ENCODE results near the gene ABCA10. TPM values are rescaled to one million over a fixed set of nuclear protein-coding genes. Genes with fewer than 3 reads are reported as not detected.

The ABCA10 gene
- total and polyA plus RNA-seq, 5 donors from 2014 or later, result 0.07 to 2.4 (median 0.11) TPM; not detected in 2

DNA sequence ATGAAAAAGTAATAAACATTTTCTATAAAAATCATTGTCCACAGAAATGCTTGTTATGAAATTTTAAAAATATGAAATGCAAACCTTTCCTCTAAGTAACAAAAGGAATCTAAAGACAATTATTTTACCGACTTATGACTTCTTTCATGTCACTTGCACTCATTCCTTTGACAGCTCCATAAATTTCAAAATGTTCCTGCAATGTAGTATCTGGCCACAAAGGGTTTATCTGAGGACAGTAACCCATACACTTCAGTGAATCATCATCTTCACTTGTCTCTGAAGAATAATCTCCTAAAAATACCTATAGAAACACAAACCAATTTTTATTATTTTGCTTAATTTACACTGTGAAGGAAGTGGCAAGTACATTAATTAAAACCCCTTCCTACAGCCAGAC, 25.6 kb upstream of the ABCA10 start:
- H3K9me3 ChIP-seq (ENCODE audit: control insufficient read depth in 2 of 2, low read length in 2 of 2), result no peaks in the 10 kb centered on the region
- peaks cover 24% of the 10 kb centered on the region for H3K36me3 ChIP-seq (ENCODE audit: control insufficient read depth, insufficient read depth, low read length)
- Mint-ChIP-seq H3K27me3 (no peaks in the 10 kb centered on the region), H3K27ac (no peak overlapping the region), H3K4me3 (no peak overlapping the region), H3K4me1 (no peaks in the 10 kb centered on the region), H3K9me3 (no peaks in the 10 kb centered on the region), H3K36me3 (peaks cover 22% of the 10 kb centered on the region)
- ATAC-seq (ENCODE audit: low read depth in 2 of 2) (no peak), DNase-seq (no peak)
- no peak overlapping the region for H3K4me3 ChIP-seq (ENCODE audit: low read depth, low read length)
- H3K27me3 ChIP-seq (ENCODE audit: control insufficient read depth, insufficient read depth, low read length), result no peaks in the 10 kb centered on the region
- no peak overlapping the region for H3K27ac ChIP-seq (ENCODE audit: insufficient read depth, low read length, poor library complexity, severe bottlenecking)
- H3K4me1 ChIP-seq (ENCODE audit: control insufficient read depth, insufficient read depth, low read length, poor library complexity, severe bottlenecking), result no peaks in the 10 kb centered on the region

DNA sequence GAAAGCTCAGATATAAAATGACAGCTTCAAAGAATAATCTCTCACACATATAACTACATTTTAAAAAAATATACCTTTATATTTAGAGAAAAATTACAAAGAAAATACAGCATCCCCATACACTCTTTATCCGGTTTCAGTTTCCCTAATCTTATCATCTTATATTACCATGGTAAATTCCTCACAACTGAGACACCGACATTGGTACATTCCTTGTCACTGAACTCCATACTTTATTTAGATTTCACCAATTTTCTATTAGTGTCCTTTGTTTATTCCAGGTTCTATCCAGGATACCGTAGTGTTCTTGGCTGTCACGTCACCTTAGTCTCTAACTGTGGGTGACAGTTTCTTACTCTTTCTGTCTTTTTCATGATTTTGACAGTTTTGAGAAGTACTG, 22.0 kb upstream of the ABCA10 start:
- ATAC-seq (ENCODE audit: low read depth in 2 of 2), result no peak
- Mint-ChIP-seq H3K27me3 (no peaks in the 10 kb centered on the region), H3K27ac (peak overlapping the region in 1 of 3 donors; percentile 48), H3K4me1 (peaks cover 0 to 5% (median 0%) of the 10 kb centered on the region in 4 donors), H3K9me3 (no peaks in the 10 kb centered on the region), H3K36me3 (peaks cover 27% of the 10 kb centered on the region), H3K4me3 (no peak overlapping the region)
- H3K4me1 ChIP-seq (ENCODE audit: control insufficient read depth, insufficient read depth, low read length, poor library complexity, severe bottlenecking), result no peaks in the 10 kb centered on the region
- no peak overlapping the region for H3K27ac ChIP-seq (ENCODE audit: insufficient read depth, low read length, poor library complexity, severe bottlenecking)
- no peaks in the 10 kb centered on the region for H3K27me3 ChIP-seq (ENCODE audit: control insufficient read depth, insufficient read depth, low read length)
- no peak for DNase-seq
- H3K4me3 ChIP-seq (ENCODE audit: low read depth, low read length), result no peak overlapping the region
- no peaks in the 10 kb centered on the region for H3K9me3 ChIP-seq (ENCODE audit: control insufficient read depth in 2 of 2, low read length in 2 of 2)
- H3K36me3 ChIP-seq (ENCODE audit: control insufficient read depth, insufficient read depth, low read length), result peaks cover 25% of the 10 kb centered on the region

DNA sequence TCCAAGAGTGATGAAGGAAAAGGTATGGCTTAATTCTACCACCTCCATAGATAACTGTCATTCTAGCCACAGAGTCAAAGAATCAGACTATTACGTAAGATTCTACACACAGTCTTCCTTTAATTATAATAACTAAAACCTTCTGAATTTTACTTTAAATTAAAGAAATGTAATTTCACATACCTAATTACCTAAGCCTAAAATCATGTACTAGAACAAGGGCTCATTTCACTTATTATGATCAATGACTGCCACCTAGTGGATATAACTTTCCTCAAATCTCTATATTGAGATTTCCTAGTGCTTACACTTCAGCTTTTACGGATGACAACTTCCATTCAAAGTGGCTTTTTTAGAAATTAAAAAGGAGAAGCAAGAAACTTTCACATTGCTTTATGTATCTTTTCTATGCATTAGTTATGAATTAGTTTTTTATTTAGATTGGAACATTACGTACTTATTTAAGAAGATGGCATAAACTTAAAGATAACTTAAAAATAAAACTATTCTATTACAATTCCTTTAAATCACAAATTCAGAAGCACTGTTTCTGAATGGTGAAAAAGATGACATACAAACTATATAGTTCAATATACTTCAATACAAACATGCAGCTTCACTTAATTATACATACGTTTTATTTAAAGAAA, 18.2 kb upstream of the ABCA10 start:
- no peak overlapping the region for H3K4me3 ChIP-seq (ENCODE audit: low read depth, low read length)
- H3K4me1 ChIP-seq (ENCODE audit: control insufficient read depth, insufficient read depth, low read length, poor library complexity, severe bottlenecking), result no peaks in the 10 kb centered on the region
- H3K27me3 ChIP-seq (ENCODE audit: control insufficient read depth, insufficient read depth, low read length), result no peaks in the 10 kb centered on the region
- peaks cover 7% of the 10 kb centered on the region for H3K36me3 ChIP-seq (ENCODE audit: control insufficient read depth, insufficient read depth, low read length)
- H3K9me3 ChIP-seq (ENCODE audit: control insufficient read depth in 2 of 2, low read length in 2 of 2), result no peaks in the 10 kb centered on the region
- Mint-ChIP-seq H3K27ac (no peak overlapping the region), H3K4me1 (peaks cover 0 to 5% (median 0%) of the 10 kb centered on the region in 4 donors), H3K9me3 (no peaks in the 10 kb centered on the region), H3K4me3 (no peak overlapping the region), H3K36me3 (peaks cover 9% of the 10 kb centered on the region), H3K27me3 (no peaks in the 10 kb centered on the region)
- peak in 2 of 3 donors; percentile 36 to 58 for DNase-seq
- ATAC-seq (ENCODE audit: low read depth in 2 of 2), result no peak
- H3K27ac ChIP-seq (ENCODE audit: insufficient read depth, low read length, poor library complexity, severe bottlenecking), result no peak overlapping the region

GRCh38 chr17:69246202-69246601, 17.6 kb upstream of the ABCA10 start:
- DNase-seq, result no peak
- Mint-ChIP-seq H3K4me1 (peaks cover 0 to 5% (median 0%) of the 10 kb centered on the region in 4 donors), H3K36me3 (peaks cover 13% of the 10 kb centered on the region), H3K27ac (no peak overlapping the region), H3K9me3 (no peaks in the 10 kb centered on the region), H3K27me3 (no peaks in the 10 kb centered on the region), H3K4me3 (no peak overlapping the region)
- H3K4me3 ChIP-seq (ENCODE audit: low read depth, low read length), result no peak overlapping the region
- no peak overlapping the region for H3K27ac ChIP-seq (ENCODE audit: insufficient read depth, low read length, poor library complexity, severe bottlenecking)
- H3K27me3 ChIP-seq (ENCODE audit: control insufficient read depth, insufficient read depth, low read length), result no peaks in the 10 kb centered on the region
- peaks cover 10% of the 10 kb centered on the region for H3K36me3 ChIP-seq (ENCODE audit: control insufficient read depth, insufficient read depth, low read length)
- H3K9me3 ChIP-seq (ENCODE audit: control insufficient read depth in 2 of 2, low read length in 2 of 2), result no peaks in the 10 kb centered on the region
- ATAC-seq (ENCODE audit: low read depth in 2 of 2), result no peak
- H3K4me1 ChIP-seq (ENCODE audit: control insufficient read depth, insufficient read depth, low read length, poor library complexity, severe bottlenecking), result no peaks in the 10 kb centered on the region

GRCh38 chr17:69245617-69246016, 17.0 kb upstream of the ABCA10 start:
- H3K4me3 Mint-ChIP-seq, result no peak overlapping the region
- no peak overlapping the region for H3K27ac Mint-ChIP-seq
- Histone ChIP-seq H3K27me3 (ENCODE audit: control insufficient read depth, insufficient read depth, low read length) (no peaks in the 10 kb centered on the region), H3K9me3 (ENCODE audit: control insufficient read depth in 2 of 2, low read length in 2 of 2) (no peaks in the 10 kb centered on the region), H3K4me1 (ENCODE audit: control insufficient read depth, insufficient read depth, low read length, poor library complexity, severe bottlenecking) (no peaks in the 10 kb centered on the region), H3K36me3 (ENCODE audit: control insufficient read depth, insufficient read depth, low read length) (peaks cover 13% of the 10 kb centered on the region), H3K27ac (ENCODE audit: insufficient read depth, low read length, poor library complexity, severe bottlenecking) (no peak overlapping the region), H3K4me3 (ENCODE audit: low read depth, low read length) (no peak overlapping the region)
- peaks cover 0 to 5% (median 0%) of the 10 kb centered on the region in 4 donors for H3K4me1 Mint-ChIP-seq
- ATAC-seq (ENCODE audit: low read depth in 2 of 2), result no peak
- H3K27me3 Mint-ChIP-seq, result no peaks in the 10 kb centered on the region
- no peak for DNase-seq
- no peaks in the 10 kb centered on the region for H3K9me3 Mint-ChIP-seq
- H3K36me3 Mint-ChIP-seq, result peaks cover 19% of the 10 kb centered on the region

- H3K4me3 Mint-ChIP-seq, result no peak overlapping the region
- DNase-seq, result no peak
- peaks cover 21% of the 10 kb centered on the region for H3K36me3 Mint-ChIP-seq
- Histone ChIP-seq H3K27ac (ENCODE audit: insufficient read depth, low read length, poor library complexity, severe bottlenecking) (no peak overlapping the region), H3K4me3 (ENCODE audit: low read depth, low read length) (no peak overlapping the region), H3K27me3 (ENCODE audit: control insufficient read depth, insufficient read depth, low read length) (no peaks in the 10 kb centered on the region), H3K4me1 (ENCODE audit: control insufficient read depth, insufficient read depth, low read length, poor library complexity, severe bottlenecking) (no peaks in the 10 kb centered on the region), H3K9me3 (ENCODE audit: control insufficient read depth in 2 of 2, low read length in 2 of 2) (no peaks in the 10 kb centered on the region), H3K36me3 (ENCODE audit: control insufficient read depth, insufficient read depth, low read length) (peaks cover 7% of the 10 kb centered on the region)
- H3K27ac Mint-ChIP-seq, result peak overlapping the region in 1 of 3 donors; percentile 1
- no peak for ATAC-seq (ENCODE audit: low read depth in 2 of 2)
- peaks cover 0 to 4% (median 0%) of the 10 kb centered on the region in 7 donors for H3K9me3 Mint-ChIP-seq
- no peaks in the 10 kb centered on the region for H3K4me1 Mint-ChIP-seq
- peaks cover 6% of the 10 kb centered on the region for H3K27me3 Mint-ChIP-seq
Observed at GRCh38 chr17:69239611-69240600, 11.3 kb upstream of the ABCA10 start.

DNA sequence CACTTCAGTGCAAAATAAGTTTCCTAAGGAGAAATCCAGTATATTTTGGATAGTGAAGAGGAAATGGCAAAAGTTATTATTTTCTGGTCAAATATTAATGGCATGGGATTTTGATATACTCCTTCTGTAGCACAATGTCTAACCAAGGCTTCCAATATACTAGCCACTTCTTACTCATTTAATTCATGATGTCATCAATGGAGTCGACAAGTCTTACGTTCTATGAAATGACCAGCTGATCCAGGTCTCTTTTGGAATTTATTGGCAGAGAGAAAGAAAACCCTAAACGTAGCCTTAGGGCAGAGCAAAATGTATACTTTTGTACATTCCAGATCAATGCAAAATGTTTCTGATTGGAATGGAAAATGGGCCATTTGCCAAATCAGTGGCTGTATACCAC, 8.3 kb upstream of the ABCA10 start:
- DNase-seq (no peak), ATAC-seq (ENCODE audit: low read depth in 2 of 2) (no peak)
- H3K27me3 Mint-ChIP-seq, result peaks cover 6% of the 10 kb centered on the region
- H3K36me3 Mint-ChIP-seq, result peaks cover 21% of the 10 kb centered on the region
- H3K27ac Mint-ChIP-seq, result no peak overlapping the region
- Histone ChIP-seq H3K4me1 (ENCODE audit: control insufficient read depth, insufficient read depth, low read length, poor library complexity, severe bottlenecking) (no peaks in the 10 kb centered on the region), H3K9me3 (ENCODE audit: control insufficient read depth in 2 of 2, low read length in 2 of 2) (peaks cover 13 to 23% of the 10 kb centered on the region in 2 experiments), H3K36me3 (ENCODE audit: control insufficient read depth, insufficient read depth, low read length) (peaks cover 7% of the 10 kb centered on the region), H3K4me3 (ENCODE audit: low read depth, low read length) (no peak overlapping the region), H3K27ac (ENCODE audit: insufficient read depth, low read length, poor library complexity, severe bottlenecking) (no peak overlapping the region), H3K27me3 (ENCODE audit: control insufficient read depth, insufficient read depth, low read length) (no peaks in the 10 kb centered on the region)
- peaks cover 0 to 17% (median 2%) of the 10 kb centered on the region in 7 donors for H3K9me3 Mint-ChIP-seq
- no peak overlapping the region for H3K4me3 Mint-ChIP-seq
- H3K4me1 Mint-ChIP-seq, result no peaks in the 10 kb centered on the region

Data from CD4-positive, CD25-positive, alpha-beta regulatory T cell (primary cell).